Activated naive CD8-positive, alpha-beta T cell treated with anti-CD3 and anti-CD28 coated beads, Interleukin-2, amount 50 U/mL, for 16 hours (primary cell): Measurements from ENCODE around the gene NSMCE1.

ENCODE experiments used
- DNase-seq: peaks from one replicate; pipeline ENCODE4 v3.0.0-alpha.2; 2020; ENCODE audit warnings: low read depth, low spot score

NSMCE1 gene

DNA sequence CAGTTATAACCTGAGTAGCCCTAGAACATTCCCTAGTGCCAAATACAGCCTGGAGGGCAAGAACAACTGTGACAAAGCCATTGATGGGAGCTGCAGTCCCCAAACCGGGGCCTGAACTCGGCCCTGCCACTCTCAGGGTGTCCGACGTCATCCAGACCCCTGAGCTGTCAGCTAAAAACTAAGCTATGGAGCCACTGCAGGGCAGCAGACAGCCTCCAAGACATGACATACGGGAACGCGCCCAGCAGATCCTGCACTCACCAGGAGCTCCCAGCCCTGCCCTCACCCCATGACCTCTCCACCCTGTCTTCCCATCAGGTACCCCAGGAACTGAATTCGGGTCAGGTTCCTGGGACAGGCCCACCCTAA, 36.9 kb downstream of the NSMCE1 start:
- no peak for DNase-seq

DNA sequence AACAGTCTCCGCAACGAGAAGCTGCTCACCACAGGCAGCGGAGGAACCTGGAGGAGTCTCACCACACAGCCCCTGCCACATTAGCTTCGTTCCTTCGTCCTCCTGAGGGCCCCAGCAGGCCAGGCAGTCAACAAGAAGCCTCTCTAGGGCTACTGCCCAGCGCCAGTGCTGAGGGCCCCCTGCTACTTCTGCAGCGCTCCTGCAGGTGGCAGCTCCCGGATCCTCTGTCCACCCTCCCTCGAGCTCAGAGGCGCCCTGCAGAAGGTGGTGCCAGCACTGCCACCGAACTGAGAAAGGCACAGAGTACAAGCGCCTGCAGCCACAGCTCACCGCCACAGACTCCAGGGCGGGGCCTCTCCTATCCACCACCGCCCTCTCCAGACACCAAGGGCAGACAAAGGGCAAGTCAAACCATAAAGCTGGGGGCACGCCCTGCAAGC, 38.0 kb downstream of the NSMCE1 start:
- no peak for DNase-seq

DNA sequence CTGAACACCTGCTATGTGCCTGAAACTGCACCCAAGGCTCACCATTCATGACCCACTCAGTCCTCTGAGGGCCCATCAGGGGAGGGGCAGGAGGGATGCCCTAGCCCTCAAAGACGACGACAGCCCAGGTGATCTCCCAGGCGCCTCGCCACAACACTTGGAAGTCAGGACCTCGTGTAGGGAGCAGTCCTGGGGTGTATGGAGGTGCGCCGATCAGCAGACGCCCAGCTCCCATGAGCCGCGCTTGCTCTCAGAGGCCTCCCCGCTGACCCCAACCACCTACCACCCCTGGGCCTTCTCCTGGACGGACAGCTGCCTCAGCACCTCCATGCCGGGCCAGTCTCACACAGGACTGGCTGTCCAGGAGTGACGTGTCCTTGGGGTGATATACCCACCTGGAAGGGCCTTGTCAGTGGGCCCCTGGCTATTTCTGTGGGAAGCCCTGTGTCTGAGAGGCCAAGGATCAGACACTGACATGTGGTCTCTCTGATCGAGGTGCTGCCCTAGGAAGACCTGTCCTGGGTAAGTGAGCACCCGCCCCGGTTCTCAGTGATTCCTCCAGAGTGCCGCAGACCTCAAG, 38.6 kb downstream of the NSMCE1 start:
- DNase-seq: no peak

DNA sequence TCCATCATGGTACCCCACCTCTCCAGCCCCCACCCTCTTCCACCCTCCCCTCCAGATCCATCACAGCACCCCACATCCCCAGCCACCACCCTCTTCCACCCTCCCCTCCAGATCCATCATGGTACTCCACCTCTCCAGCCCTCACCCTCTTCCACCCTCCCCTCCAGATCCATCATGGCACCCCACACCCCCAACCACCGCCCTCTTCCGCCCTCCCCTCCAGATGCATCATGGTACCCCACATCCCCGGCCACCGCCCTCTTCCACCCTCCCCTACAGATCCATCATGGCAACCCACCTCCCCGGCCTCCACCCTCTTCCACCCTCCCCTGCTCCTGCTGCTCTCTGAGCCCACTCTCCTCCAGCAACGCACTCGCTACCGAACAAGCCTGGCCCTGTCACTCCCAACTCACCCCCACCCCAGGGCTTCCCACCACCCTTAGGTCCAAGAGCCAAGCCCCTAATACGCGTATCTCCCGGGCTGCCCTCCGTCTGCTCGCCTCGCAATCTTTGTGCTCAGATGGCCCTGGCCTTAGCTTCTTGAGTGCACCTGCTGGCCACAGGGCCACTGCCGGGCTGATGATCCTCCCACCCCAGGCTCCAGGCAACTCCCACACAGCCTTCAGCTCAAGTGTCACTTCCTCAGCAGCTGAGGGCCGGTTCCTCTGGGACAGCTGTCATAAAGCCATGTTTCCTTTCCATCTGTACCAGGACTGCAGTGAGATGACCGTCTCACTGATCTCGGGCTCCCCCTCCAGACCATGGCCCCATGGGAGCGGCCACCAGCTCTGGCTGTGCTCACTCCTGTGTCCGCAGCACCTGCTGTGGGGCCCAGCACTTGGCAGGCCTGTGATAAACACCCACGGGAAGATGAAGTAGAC, 39.7 kb downstream of the NSMCE1 start:
- no peak for DNase-seq

DNA sequence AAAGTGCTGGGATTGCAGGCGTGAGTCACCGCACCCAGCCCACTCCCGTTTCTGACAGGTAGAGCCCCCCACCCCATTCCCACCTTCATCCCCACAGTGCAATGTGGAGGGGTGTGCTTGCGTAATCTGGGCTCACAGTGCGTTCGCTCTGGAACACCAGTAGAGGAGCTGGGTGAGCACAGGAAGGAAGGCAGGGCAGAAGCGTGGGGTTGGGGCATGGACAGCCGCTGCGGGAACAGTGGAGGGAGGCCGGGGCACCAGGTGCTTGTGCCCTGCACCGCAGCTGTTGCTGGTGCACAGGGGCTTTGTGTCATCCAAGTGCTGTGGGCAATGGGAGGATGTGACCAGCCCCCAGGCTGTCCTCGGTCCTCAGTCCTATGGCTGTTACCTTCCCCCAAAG, 40.5 kb downstream of the NSMCE1 start:
- no peak for DNase-seq

DNA sequence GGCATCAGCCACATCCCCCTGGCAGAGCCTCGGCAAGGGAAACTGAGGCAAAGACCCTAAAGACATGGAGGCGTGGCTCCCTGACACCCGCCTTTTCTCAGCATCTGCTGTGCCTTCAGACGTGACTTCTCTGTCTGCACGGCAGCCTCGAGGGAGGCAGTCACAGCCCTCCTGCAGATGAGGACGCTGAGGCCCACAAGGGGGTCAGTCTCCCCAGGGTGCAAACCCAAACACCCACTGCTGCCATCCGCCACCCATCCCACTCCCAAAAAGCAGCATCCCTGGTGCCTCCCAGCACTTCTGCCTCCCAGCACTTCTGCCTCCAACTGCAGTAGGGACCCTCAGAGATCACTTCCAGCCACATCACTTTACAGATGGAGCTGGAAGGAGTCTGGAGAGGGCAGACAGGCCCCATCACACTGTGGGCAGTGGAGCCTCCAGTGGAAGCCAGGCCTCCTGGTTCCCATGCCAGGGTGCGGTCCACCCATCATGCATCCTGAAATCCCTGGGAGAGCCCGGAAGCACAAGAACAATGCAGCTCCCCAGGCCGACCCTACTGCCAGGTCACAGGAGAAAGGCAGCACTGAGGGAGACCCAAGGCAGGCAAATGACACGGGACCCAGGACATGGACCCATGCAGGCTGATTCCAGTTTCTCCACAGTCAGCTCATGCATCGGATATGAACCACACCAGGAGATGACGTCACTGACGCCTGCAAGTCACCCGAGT, 41.4 kb downstream of the NSMCE1 start:
- DNase-seq: no peak

DNA sequence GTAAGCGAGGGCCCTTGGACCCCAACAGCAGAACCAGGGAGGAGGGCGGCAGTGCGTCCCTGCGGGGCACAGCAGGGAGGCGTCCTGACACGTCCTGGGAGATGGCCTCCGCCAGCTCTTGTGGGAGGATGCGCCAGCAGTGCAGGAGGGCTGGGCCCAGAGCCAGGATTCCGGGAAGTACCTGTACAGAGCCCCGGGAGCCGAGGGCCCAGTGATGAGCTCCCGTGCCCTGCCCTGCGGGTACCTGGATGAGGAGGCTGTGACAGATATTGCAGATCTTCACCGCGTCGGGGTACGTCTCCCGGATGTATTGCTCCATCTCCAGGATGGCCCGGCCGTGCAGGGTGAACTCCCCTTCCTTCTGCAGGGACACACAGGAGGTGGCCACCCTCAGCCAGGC, 42.1 kb downstream of the NSMCE1 start:
- DNase-seq: no peak

DNA sequence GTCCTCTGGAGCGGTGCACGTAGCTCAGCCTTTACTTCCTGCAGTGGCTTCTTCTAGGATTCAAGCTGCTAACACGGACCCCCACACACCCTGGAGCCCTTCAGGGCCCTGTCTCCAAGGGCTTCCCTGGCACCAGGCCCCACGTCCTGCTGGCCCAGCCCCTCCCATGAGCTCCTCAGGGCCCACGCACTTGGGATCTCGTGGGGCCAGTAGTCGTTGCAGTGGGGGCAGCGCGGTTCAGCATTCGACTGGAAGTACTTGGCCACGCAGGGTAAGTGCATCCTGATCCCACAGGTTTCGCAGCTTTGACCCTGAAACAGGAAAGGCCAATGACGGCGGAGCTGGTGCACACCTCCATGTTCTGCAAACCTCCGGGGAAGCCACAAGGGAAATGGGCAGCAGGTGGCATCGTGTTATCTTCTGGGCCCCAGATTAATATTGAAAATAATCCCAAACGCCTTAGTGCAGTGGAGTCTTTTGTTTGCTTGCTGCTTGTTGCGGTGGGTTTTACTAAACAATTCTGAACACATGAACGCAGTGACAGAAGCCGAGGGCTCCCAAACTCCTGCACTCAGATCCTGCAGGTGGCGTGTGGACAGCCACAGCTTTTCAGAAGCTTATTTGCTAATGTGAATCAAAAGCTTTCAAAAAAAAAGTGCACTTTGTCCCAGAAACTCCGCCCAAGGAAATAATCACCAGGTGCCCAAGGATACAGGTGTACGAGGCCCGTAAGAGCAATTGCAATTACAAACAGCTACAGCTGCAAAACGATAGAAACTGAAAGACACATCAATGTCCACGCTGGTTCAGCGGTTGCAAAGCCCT, 42.8 kb downstream of the NSMCE1 start:
- no peak for DNase-seq

DNA sequence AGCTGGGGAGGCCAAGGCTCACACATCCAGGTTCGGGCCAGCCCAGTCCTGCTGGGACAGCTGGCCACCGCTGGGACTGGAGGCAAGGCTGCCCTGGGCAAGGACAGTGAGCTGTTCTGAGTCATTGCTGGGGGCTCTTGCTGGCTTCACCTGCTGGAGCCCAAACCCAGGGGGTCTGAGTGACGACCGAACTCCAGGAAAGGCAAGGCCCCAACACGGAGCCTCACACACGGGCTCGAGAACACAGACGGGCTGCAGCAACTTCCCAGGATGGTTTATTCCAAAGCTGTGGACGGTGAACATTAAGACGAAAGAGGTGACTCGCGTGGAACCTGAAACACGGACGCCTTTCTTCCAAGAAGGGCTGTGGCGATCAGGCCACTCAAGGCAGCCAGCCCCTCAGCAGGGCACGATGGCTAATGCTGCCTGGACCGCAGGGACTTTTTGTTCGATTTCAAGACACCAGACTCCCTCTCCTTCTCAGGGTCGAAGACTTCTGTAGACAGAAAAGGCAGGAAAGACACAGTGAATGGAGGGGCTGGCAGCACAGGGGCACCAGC, 43.8 kb downstream of the NSMCE1 start:
- no peak for DNase-seq

DNA sequence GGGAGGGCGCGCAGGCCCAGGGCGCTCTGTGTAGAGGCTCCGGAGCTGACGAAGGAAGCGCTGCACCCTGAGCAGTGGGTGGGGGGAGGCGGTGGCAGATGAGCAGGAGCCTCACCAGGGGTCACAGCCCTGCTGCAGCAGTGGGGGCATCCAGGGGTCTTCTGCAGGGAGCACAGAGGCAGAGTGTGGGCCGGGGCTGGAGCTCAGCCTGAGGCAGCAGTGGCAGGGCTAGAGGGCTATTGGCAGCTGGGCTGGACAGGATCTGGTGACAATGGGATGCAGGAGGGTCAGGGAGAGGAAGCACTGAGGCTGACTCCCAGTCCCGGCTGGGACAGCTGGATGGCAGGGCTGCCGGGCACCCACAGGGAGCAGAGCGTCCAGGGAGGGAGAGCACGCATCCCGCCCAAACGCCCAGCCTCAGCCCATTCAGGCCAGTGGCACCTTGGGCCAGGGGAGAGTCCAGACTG, 44.3 kb downstream of the NSMCE1 start:
- DNase-seq: no peak

DNA sequence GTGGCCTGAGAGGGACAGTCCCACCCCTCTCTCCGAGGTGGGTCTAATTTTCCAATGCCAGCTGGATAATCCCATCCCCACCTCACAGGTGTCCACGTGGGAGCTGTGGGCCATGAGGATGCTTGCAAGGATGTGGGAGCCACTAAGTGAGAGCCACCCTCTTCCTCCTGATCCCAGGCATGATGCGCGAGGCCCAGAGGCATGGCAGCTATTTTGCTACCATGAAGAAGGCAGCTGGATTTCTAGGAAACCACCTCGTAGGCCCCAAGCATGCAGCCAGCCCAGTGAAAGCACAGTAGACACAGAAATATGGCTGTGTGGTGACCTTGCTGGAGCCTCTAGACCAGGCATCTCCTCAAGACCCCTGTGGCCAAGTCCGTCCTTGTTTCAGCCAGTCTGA, 44.9 kb downstream of the NSMCE1 start:
- DNase-seq: no peak

DNA sequence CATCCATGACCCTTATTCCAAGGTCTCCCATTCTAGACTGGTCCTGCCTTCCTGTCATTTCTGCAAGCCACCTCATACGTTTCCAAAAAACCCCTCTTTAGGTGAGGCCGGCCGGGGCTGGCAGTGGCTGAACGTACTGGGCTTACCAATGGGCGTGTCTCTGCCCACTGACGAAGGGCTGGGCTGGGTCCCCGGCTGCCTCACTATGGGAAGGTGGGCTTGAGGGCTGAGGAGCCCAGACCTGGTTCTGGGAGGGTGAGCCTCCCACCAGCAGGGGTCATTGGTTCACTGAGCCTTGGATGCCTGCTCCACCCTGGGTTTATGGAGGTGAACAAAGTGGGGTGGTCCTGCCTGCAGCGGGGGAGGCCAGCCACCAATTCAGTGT, 45.4 kb downstream of the NSMCE1 start:
- DNase-seq: no peak

DNA sequence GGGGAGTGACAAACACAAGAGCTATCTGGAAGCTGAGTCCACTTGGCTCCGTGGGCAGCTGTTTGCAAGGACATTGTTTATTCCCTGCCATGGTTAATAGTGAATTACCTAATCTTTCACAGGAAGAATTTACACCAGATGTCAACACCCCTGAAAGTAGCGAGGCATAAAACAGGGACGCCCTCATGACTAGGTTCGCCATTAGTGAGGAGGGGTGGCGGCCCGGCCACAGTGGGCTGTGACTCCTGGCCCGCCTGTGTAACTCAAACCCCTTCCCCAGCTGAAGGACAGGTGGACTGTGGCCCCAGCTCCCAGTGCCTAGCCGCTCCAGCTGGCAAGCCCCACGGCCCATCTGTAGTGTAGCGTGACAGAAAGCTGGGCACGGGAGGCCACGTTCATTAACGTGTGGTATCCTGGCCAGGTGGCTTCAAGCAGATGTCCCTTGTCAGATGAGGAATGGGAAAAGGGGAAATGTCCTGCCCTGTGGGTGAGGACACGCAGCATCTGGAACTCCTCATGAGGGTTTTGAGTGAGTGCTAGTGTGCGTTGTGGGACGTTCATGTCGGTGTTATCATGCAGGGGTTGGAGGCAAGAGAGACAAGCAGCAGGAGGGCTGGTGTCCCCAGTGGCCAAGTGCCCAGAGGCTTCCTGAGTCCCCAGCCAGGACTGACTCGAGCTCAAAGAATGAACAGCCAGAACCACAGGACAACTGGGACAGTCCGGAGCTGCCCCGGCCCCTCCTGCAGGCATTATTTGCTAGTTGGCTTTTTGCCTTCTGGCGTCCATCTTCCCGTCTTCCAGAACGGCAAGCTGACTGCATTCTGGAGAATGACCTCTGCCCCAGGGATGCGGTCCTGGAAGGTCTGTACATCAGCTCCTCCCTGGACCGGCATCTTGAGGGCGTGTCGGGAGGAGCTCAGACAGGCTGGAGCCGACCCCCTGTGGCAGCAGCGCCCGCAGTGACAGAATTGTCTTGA, 46.0 kb downstream of the NSMCE1 start:
- DNase-seq: no peak

DNA sequence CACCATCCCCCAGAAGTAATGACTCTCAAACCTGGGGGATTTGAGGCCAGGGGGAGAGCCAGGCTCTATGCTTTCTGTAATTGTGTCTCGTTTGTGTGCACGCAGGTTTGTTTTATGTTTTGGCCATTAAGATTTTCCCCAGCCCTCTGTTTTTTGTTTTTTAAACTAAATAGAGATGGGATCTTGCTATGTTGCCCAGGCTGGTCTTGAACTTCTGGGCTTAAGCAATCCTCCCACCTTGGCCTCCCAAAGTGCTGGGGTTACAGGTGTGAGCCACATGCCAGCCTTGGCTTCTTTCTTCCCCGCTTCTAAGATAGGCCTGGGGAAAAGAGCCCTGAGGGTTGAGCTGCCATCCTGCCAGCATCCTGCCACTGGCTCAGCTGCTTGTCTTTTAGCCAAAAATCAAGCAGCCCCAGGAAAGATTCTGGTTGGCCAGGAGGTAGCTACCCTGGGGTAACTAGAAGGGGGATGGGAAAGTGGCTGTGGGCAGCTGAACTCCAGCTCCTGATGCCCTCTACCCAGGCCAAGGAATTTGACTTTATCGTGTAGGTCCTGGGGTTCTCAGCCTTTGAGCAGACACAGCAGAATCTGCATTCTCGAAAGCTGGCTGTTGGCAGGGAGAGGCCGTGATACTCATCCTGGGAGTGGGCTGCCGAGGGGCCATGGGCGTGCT, 46.9 kb downstream of the NSMCE1 start:
- DNase-seq: no peak

DNA sequence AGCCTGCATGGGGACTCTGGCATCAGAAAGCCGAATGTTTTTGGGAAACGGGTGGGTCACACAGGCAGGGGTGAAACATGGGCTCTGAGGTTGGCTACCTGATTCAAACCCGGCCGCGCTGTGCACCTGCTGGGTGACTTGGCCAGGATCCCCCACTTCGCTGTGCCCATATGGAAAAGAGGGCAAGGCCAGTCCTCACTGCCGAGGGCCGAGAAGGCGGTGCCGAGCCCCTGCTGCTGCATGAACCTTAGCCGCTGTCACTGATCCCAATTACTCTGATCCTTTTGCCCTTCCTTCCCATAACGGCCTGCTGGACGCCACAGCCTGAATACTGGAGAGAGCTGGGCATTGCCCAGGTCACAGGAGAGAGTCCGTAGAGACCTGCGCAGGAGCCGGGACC, 47.6 kb downstream of the NSMCE1 start:
- no peak for DNase-seq

DNA sequence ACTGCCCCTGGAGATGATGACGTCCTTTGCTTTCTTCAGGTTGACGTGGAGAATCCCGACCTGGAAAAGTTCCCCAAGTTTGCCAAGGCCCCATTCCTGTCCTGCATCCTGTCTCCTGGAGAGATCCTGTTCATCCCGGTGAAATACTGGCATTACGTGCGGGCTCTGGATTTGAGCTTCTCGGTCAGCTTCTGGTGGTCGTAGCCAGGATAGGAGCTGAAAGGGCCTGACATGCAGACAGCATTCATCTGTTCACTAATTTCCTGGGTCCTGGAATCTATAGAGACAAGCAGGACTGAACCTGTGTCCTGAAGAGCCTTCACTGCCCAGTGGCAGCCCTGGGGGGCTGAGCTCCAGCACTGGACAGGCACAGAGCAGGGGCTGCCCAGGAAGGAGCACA, 48.0 kb downstream of the NSMCE1 start:
- no peak for DNase-seq

DNA sequence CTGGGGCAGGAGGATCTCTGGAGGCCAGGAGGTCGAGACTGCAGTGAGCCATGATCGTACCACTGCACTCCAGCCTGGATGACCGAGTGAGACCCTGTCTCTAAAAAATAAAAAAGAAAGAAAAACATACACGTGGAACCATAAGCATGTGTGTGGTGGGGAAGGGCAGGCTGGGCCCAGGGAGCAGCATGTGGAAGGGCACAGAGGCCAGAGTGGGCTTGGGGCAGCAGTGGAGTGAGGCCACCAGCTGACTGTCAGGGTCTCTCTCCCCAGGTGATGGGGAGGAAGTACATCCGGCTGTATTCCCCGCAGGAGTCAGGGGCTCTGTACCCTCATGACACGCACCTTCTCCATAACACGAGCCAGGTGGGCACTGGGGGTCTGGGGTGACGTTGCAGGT, 48.5 kb downstream of the NSMCE1 start:
- DNase-seq: no peak

DNA sequence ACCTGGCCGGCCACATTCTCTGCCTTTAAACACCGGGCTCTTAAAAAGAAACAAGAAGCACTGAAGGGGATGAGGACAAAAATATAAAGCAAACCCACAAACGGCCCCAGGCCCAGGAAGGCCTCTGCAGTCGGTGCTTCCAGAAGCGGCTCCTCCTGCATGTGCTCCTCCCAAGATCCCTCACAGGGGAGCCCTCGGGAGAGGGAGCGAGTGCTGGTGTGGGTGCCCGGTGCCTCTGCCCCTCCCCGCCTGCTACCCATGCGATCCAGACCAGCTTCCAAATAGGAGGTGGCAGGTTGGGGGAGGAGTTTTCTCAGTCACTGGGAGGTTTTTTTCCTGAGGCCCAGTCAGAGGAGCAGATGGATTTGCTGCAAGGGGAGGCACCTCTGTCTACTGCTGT, 49.4 kb downstream of the NSMCE1 start:
- DNase-seq: no peak

DNA sequence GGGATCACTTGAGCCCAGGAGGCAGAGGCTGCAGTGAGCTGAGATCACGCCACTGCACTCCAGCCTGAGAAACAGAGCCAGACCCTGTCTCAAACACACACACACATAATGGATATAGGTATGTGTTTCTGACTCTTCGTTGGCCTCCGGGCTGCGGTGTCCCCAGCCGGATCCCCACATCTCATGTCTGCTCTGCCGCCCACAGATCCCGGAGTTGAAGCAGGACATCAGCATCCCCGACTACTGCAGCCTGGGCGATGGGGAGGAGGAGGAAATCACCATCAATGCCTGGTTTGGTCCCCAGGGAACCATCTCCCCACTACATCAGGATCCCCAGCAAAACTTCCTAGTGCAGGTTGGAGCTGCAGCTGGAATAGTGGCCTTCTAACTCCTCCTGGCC, 49.8 kb downstream of the NSMCE1 start:
- DNase-seq: no peak

DNA sequence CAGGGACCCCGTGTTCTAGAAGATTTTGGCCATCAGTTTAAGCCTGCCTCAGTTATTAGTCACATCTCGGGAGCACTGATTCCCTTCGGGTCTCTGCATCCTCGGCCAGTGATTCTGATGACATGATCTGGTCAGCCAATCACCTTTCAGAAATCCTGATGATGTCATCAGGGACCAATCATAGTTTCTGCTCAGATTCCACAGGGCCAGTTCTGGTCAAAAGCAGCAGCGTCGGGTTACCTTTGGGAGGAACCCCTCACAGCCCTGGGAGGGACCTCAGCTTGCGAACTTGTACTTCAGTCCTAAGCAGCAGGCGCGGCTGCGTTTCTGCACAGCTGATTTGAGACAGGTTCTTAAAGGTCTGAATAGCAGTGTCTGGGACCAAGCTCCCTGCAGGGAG, 51.3 kb downstream of the NSMCE1 start:
- DNase-seq: no peak
